ENCODE results near the gene EYS. TPM values are rescaled to one million over a fixed set of nuclear protein-coding genes. Genes with fewer than 3 reads are reported as not detected.

The EYS gene
- total and polyA plus RNA-seq, 2 of the 8 experiments (the other 6 are each of a cell fraction or from before 2014, with no cell fraction given) = 0.05 to 0.13 TPM

DNA sequence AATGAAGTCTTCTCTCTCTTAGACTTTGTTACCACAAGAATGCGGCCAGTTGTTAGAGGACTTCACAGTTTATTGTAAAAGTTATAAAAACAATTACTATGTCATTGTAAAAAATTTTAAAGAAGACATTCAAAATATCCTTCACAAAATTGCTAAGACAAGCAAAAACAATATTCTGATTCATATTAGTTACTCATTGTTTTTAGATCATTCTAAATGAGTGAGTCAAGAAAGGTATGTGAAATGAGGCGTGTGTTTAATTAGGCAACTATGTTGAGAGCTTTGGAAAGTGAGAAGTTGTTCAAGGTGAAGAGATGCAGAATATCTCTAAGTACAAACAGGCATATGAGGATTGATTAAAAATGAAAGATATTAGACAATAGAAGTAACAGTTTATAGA, 875.3 kb downstream of the EYS start (continued):
- TF ChIP-seq ATF2 (IDR thresholded peaks at IDR 0.05; ENCODE audit: low read length) = no peak
- no peak for TF ChIP-seq NRF1 (IDR thresholded peaks at IDR 0.05; ENCODE audit: low read depth, low read length)

Measured in H1 (cell line).